HG03342 (cell line): ENCODE results near the gene UBE2V1.
"Not testable (repeated sequence)": the region's sequence is repeated elsewhere in the genome, so short reads cannot be mapped to it uniquely, and the experiment has no call there.

Source experiments
- ATAC-seq: cut with Tn5 transposase; IDR thresholded peaks from one replicate; pipeline ENCODE4 v1.9.1; 2021; ENCODE audit warnings: mild to moderate bottlenecking, moderate library complexity; ENCODE audit not compliant: unreplicated experiment

Gene UBE2V1

GRCh38 chr20:50138120-50138478 lies 25.1 kb upstream of the UBE2V1 start:
- ATAC-seq: no peak

GRCh38 chr20:50137702-50138101 lies 24.8 kb upstream of the UBE2V1 start:
- ATAC-seq: not testable (repeated sequence)

GRCh38 chr20:50136822-50137599 lies 24.1 kb upstream of the UBE2V1 start:
- no peak for ATAC-seq

- ATAC-seq: not testable (repeated sequence)
Measured at GRCh38 chr20:50135157-50135556, 22.2 kb upstream of the UBE2V1 start.

- no peak for ATAC-seq
Measured at GRCh38 chr20:50133474-50134217, 20.7 kb upstream of the UBE2V1 start.

- no peak for ATAC-seq
Measured at GRCh38 chr20:50133041-50133440, 20.1 kb upstream of the UBE2V1 start.

GRCh38 chr20:50130995-50131394 lies 18.0 kb upstream of the UBE2V1 start:
- no peak for ATAC-seq

GRCh38 chr20:50130356-50130723 lies 17.4 kb upstream of the UBE2V1 start:
- no peak for ATAC-seq

- ATAC-seq: no peak
Measured at GRCh38 chr20:50129662-50130355, 16.9 kb upstream of the UBE2V1 start.

- no peak for ATAC-seq
Measured at GRCh38 chr20:50128520-50128905, 15.6 kb upstream of the UBE2V1 start.

GRCh38 chr20:50127587-50128519 lies 14.9 kb upstream of the UBE2V1 start:
- no peak for ATAC-seq

- no peak for ATAC-seq
Measured at GRCh38 chr20:50126662-50127061, 13.7 kb upstream of the UBE2V1 start.

GRCh38 chr20:50125279-50125678 lies 12.3 kb upstream of the UBE2V1 start:
- no peak for ATAC-seq

- no peak for ATAC-seq
Measured at GRCh38 chr20:50124496-50124895, 11.5 kb upstream of the UBE2V1 start.

- ATAC-seq: no peak
Measured at GRCh38 chr20:50123418-50123817, 10.5 kb upstream of the UBE2V1 start.

- ATAC-seq: no peak
Measured at GRCh38 chr20:50122763-50123162, 9.8 kb upstream of the UBE2V1 start.

- no peak for ATAC-seq
Measured at GRCh38 chr20:50121858-50122271, 8.9 kb upstream of the UBE2V1 start.

- ATAC-seq: no peak
Measured at GRCh38 chr20:50120935-50121693, 8.2 kb upstream of the UBE2V1 start.

GRCh38 chr20:50118203-50118602 lies 5.3 kb upstream of the UBE2V1 start:
- no peak for ATAC-seq

- ATAC-seq: no peak
Measured at GRCh38 chr20:50116368-50116999, 3.5 kb upstream of the UBE2V1 start.
